GM18870 (cell line): Measurements from ENCODE around the gene PPP1R16B.

Source experiments
- ATAC-seq: cut with Tn5 transposase; IDR thresholded peaks from one replicate; pipeline ENCODE4 v1.9.1; 2021; ENCODE audit warnings: moderate library complexity; ENCODE audit not compliant: unreplicated experiment

The PPP1R16B gene

DNA sequence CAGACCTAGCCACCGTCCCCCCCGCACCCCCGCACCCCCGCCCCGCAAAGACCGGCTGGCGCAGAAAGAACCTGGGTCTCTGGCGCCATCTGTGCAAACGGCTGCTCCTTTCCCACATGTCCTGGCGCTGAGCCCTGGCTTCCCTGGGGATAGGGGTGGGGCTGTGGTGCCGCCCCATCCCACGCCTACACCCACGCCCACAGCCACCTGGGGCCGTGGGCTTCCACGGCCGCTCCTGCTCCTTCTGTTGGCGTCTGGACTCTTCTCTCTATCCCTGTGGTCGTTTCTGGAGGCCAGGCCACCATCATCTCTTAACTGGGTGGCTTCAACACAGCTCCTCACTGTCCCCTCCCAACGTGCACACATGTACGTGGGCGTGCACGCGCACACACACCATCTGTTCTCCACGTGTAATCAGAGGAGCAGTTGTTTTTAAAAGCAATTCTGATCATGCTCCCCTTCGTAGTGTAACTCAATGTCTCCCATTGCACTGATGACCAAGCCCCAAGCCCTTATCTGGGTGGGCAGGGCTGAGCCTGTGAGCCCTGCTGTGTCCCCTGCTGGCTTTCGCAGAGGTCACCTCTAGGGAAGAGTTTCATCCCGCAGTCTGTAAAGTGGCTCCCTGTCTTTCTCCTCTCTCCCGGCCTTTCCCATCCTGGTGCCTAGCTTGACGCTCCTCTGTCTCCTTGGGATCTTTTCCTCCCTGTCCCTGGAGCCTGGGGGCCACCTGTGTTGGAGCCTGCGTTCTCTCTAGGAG, 88.8 kb downstream of the PPP1R16B start:
- no peak for ATAC-seq

DNA sequence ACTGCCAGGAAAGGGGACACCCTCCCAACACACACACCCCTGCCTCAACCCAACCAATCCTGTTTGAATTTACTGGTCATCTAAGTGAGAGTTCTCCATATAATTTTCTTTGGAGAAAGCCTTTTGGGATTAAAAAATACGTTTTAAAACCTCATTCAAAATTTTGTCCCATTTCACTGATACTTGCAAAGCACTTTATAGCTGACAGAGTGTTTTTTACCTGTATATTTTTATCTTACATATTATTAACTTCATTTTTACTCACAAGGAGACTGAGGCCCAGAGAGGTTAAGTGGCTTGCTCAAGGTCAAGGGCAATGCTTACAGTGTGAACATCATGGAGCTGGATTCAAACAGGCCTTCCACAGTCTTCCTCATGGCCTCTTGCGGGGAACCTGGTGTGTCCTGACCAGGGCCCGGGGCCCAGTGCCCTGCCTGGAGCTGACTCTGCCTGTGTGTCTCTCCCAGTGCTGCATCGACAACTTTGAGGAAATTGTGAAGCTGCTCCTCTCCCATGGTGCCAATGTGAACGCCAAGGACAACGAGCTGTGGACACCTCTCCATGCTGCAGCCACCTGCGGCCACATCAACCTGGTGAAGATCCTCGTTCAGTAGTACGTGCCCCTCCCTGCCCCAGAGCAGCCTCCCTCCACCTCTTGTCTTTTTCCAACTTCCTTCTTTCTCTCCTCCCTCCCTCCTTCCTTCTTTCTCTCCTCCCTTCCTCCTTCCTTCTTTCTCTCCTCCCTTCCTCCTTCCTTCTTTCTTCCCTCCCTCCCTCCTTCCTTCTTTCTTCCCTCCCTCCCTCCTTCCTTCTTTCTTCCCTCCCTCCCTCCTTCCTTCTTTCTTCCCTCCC, 89.8 kb downstream of the PPP1R16B start:
- no peak for ATAC-seq

DNA sequence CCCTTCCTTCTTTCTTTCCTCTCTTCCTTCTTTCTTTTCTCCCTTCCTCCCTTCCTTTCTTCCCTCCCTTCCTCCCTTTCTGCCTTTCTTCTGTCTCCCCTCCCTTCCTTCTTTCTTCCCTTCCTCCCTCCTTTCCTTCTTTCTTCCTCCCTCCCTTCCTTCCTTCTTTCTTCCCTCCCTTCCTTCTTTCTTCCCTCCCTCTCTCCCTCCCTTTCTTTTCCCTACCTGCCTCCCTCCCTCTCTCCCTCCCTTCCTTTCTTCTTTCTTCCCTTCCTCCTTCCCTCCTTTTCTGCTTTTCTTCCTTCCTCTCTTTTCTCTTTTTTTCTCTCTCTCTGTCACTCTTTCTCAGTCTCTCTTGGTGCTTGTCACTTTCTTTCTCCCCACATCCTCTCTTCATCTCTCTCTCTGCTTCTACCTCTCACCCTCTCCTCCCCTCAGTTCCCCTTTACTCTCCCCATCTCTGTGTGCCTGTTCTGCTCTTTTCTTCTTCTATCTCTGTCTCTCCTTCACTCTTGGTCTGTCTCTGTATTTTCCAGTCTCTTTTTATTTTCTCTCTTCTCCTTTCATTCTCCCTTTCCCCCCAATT, 90.6 kb downstream of the PPP1R16B start:
- no peak for ATAC-seq

DNA sequence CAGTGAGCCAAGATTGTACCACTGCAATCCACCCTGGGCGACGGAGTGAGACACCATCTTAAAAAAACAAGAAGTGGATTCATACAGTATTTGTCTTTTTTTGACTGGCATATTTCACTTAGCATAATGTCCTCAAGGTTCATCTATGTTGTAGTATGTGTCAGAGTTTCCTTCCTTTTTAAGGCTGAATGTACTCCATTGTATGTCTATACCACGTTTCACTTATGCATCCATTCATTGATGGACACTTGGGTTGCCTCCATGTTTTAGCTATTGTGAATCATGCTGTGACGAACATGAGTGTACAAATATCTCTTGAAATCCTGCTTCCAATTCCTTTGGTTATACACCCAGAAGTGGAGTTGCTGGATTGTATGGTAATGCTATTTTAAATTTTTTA, 91.8 kb downstream of the PPP1R16B start:
- ATAC-seq, result no peak

DNA sequence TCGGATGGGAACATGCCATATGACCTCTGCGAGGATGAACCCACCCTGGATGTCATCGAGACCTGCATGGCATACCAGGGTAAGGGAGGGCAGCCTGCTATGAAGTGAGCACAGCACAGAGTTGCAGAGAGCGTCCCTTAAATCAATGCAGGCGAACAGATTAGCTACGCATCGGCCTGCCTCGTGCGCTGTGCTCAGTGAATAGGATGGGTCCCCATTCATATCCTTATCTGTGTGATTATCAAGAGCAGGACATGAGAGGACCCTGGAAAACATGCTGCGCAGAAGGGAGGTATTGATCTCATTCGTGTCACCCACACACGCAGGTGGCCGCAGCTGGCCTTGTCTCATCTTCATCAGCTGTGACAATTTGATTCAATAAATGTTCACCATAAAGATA, 95.1 kb downstream of the PPP1R16B start:
- ATAC-seq, result no peak

DNA sequence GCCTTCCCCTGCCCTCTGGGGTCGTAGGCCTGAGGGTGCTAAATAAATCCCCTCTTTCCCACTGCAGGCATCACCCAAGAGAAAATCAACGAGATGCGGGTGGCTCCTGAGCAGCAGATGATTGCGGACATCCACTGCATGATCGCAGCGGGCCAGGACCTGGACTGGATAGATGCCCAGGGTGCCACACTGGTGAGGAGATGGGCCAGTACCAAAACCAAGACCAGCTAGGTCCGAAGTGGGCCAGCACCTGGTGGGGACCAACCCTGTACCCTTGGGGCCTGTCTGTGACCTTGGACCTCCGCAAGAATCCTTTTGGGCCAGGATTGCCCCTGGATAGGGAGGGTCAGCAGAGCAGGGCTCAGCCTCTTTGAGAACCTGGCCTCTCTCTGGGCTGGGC, 97.1 kb downstream of the PPP1R16B start:
- no peak for ATAC-seq

DNA sequence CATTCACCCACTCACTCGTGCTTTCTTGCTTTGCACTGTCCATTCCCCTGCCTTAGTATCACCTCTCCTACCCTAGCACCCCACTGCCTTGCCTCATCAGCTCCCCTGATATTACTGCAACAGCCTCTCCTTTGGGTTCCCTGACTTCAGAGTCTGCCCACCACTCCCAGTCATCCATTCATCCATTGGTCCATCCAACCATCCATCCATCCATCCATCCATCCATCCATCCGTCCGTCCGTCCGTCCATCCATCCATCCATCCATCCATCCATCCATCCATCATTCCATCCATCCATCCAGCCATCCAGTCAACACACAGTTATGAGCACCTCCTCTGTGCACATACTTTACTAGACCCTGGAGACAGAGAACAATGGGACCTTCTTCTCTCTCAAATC, 97.8 kb downstream of the PPP1R16B start:
- ATAC-seq, result no peak

DNA sequence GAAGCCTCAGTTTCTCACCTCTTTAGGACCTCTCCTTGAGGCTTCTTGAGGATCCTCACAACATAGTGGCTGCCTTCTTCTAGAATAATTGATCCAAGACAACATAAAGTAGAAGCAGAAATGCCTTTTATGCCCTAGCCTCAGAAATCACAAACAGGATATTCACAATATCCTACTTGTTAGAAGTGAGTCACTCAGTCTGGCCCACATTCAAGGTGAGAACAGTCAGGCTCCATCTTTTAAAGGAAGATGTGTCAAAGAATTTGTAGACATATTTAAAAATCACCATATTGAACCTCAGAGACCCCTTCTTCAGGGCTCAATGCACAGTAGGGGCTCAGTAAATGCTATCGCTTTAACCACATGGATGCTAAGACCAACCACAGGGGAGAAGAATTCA, 99.9 kb downstream of the PPP1R16B start:
- no peak for ATAC-seq

DNA sequence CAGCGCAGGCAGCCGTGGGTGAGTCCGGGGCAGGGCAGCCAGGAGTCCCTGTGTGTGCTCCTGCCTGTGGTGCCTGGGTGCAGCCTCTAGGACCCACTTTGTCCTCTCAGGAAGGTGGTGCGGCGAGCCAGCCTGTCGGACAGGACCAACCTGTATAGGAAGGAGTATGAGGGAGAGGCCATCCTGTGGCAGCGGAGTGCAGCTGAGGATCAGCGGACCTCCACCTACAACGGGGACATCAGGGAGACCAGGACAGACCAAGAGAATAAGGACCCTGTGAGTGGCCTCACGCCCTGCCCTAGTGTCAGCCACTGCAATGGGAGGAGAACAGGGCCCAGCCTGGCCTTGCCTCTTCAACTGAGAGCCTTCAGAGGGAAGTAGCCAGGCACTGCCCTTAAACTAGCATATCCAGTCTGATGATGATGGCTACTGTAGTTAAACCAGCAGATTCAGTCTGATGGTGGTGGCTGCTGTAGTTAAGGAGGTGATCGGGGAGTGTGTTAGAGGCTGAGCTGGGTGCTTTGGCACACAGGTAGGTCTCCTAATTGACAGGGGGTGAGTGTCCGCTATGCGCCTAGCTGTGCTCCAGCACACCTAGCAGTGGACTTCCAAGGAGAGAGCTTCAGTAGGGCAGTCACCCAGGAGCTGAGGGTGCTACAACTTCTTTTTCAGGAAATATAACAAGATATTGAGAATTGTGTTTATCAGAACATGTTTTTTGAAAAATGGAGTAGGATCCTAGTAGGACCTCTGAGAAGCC, 102.6 kb downstream of the PPP1R16B start:
- ATAC-seq, result no peak

DNA sequence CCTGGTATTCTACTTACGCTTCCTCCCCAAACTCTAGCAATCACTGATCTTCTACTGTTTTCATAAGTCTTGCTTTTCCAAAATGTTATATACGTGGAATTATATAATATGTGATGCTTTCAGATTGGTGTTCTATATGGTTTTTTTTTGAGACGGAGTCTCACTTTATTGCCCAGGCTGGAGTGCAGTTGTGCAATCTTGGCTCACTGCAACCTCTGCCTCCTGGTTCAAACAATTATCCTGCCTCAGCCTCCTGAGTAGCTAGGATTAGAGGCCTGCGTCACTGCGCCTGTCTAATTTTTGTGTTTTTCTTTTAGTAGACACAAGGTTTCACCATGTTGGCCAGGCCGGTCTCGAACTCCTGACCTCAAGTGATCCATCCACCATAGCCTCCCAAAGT, 109.9 kb downstream of the PPP1R16B start:
- ATAC-seq, result no peak

DNA sequence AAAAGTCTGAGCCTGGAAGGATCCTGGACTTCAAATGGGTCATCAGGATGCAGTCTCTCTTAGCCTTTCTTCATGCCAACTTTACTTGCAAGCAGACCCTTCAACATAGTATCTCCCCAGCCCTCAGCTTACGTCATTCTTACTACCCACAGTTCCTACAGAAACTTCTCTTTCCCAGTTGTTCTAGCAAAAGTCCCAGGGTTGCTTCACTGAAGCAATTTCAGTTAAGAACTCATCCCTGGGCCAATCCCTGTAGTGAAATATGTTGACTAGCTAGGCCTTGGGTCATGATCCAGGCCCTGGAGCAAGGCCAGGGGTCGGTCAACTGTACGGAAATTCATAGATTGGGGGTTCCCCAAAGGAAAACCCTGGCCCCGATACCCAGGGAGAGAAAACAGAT, 112.2 kb downstream of the PPP1R16B start:
- ATAC-seq, result no peak

DNA sequence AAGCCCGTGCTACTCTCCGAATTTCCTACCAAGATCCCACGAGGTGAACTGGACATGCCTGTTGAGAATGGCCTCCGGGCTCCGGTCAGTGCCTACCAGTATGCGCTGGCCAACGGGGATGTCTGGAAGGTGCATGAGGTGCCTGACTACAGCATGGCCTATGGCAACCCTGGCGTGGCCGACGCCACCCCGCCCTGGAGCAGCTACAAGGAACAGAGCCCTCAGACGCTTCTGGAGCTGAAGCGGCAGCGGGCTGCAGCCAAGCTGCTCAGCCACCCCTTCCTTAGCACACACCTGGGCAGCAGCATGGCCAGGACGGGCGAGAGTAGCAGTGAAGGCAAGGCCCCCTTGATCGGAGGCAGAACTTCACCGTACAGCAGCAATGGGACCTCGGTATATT, 112.7 kb downstream of the PPP1R16B start:
- no peak for ATAC-seq

DNA sequence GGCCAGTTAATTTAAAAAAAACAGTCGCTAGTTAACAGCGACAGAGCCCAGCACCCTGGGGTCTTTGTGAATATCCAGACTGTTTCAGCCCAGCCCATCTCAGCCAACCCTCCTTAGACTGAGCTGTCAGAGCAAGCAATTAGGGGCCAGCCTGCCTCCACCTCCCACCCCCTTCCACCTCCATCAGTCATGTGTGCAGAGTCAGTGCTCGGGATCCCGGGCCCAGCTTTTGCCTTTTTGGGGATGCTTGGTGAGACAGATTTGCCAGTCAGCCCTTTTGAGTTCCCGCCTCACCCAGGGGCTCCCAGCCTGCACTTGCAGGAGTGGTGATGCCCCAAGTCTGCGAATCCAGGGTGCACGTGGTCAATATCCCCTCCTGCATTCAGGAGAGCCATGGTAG, 114.2 kb downstream of the PPP1R16B start:
- no peak for ATAC-seq

DNA sequence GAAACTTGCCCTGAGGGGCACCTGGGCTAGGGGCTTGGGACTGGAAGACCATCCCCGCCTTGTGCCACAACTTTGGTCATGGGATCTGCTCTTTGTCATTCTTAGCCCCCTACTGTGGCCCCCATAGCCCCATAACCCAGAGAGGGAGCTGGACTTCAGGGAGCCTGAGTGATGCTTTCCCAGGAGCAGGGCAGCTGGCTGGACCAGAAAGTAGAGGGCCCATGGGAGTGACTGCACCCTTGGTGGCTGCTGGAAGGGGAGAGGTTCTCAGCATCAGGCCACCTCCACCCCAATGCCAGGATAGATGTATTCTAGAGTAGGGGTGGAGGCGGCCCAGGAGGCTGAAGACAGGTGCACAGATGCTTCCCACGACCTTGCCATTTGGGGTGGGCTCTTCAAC, 114.9 kb downstream of the PPP1R16B start:
- no peak for ATAC-seq

DNA sequence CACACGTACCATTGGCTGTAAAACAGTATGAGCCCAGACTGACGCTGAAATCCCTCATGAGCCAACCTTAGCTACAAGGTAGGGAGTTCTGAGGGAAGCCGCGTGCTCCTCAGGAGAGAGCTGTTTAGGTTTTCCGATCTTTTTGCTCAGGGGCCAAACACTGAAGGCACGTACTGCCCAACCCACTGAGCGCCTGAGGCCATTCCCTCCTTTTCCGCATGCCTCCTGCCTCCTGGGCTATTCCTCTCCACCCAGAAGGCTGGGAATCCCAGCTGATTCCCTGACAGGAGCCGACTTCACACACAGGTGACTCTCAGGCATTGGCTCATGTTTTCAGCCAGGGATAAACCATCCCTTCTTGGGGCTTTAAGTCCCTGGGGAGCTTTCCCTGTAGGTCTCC, 115.4 kb downstream of the PPP1R16B start:
- no peak for ATAC-seq

DNA sequence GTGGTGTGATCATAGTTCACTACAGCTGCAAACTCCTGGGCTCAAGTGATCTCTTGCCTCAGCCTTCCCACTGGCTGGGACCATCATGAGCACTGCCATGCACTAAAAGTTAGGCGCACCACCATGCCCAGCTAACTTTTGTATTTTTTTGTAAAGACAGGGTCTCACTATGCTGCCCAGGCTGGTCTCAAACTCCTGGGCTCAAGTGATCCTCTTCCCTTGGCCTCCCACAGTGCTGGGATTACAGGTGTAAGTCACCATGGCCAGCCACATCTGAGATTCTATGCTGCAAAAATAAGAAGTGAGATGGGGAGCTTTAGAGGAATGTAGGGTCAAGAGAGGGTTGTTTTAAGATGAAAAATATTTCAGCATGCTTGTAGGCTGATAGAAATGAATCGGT, 119.2 kb downstream of the PPP1R16B start:
- ATAC-seq, result no peak

DNA sequence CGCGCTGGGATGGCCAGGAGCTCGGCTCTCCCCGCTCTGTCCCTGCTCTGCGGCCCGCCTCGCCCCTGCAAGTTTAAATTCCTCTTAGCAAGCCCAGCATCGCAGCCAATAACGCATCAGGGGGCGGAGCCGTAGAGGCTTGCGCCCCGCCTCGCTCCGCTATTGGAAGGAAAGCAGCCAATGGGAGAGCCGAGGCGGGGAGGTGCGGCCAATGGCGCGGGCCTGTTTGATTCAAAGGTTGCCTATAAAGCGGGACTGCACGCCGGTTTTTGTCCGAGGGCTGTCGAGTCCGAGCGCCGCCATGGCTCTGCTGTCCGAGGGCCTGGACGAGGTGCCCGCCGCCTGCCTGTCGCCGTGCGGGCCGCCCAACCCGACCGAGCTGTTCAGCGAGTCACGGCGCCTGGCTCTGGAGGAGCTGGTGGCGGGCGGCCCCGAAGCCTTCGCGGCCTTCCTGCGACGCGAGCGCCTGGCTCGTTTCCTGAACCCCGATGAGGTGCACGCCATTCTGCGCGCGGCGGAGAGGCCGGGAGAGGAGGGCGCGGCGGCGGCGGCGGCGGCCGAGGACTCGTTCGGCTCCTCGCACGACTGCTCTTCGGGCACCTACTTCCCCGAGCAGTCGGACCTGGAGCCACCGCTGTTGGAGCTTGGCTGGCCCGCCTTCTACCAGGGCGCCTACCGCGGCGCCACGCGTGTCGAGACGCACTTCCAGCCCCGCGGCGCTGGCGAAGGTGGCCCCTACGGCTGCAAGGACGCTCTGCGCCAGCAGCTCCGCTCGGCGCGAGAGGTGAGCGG, 120.8 kb downstream of the PPP1R16B start, which contains the start of gene FAM83D:
FAM83D (plus strand) TSS at position 276 of the 792 bp plus-strand sequence; CDS start at position 302, 26 bp downstream.
- ATAC-seq, result peak; percentile 80

DNA sequence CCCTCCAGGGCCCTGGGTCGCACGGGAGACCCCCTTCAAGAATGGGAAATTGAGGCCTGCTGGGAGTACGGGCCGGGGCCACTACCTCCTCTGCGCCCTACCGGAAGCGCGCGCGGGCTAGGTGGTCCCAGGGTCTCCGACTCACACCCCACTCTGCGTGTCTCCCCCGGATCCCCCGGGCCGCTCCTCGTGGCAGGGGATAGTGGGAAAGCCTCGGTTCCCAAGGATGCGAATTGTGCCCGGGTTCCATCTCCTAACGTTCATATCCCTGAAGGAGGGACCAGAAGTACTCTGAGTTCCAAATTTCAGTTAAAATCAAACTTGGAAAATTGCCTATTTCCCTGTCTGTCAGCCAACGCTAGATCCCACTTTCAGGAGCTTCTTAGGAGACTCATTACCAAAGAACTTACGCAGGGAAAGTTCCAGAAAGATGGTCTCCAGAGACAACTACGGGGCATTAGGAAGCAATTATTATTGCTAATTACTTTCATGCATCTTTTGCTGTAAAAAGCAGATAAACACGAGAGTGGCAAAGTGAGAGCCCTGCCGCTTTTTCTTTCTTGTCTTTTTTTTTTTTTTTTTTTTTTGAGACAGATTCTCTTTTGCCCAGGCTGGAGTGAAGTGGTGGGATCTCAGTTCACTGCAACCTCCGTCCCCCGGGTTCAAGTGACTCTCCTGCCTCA, 121.6 kb downstream of the PPP1R16B start:
- ATAC-seq, result no peak

DNA sequence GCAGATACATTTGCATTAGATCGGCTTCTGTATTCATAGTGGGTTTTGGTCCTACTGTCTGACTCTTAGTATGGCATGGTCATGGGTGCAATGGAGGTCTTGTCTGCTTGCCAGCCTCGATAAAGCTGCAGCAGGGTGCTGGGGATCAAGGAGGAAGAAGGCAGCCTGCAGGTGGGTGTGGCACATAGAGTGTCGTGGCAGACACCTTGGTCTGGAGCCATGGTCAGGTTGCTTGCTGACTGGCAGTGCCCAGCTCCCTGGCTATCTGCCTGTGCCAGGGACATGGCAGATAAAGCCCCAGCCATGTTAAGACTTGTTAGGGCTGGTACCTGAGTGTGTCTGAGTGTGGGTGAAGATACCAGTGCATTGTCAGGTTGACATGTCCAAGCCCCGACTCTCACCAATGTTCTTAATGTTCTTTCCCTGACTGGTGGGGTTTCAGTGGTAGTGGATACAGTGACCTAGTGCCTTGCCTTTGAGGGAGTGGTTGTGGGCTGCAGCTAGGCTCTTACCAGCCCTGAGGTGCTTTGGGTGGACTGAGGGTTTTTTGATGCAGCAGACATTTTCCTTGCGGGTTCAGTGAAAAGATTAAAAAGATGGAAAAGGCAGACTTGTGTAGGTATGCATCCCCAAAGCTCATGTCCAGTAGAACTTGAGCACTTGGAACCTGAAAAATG, 122.5 kb downstream of the PPP1R16B start:
- no peak for ATAC-seq
